ENCODE results near the gene ITGB3.
"Not testable (repeated sequence)": the region's sequence is repeated elsewhere in the genome, so short reads cannot be mapped to it uniquely, and the experiment has no call there.

The ITGB3 gene

GRCh38 chr17:47208744-47209488 is 44.7 kb upstream of the ITGB3 start, which contains the start of gene MYL4:
TSS of gene MYL4 (plus strand) at chr17:47209348. CDS start at chr17:47209423, 75 bp downstream.
- DNase-seq (ENCODE audit: low read depth) = no peak
- H3K4me3 ChIP-seq (ENCODE audit: low read length) = no peak within 1 kb of the TSS
- TF ChIP-seq CTCF (IDR thresholded peaks at IDR 0.05; ENCODE audit: insufficient read depth, low read depth, low read length, missing control alignments) = no peak

- TF ChIP-seq CTCF (IDR thresholded peaks at IDR 0.05; ENCODE audit: insufficient read depth, low read depth, low read length, missing control alignments) = no peak
- no peak overlapping the region for H3K4me3 ChIP-seq (ENCODE audit: low read length)
- DNase-seq (ENCODE audit: low read depth) = no peak
Observed at GRCh38 chr17:47209499-47209898, 44.1 kb upstream of the ITGB3 start.

- DNase-seq (ENCODE audit: low read depth) = no peak
- no peak for TF ChIP-seq CTCF (IDR thresholded peaks at IDR 0.05; ENCODE audit: insufficient read depth, low read depth, low read length, missing control alignments)
- no peak overlapping the region for H3K4me3 ChIP-seq (ENCODE audit: low read length)
Observed at GRCh38 chr17:47210105-47210504, 43.5 kb upstream of the ITGB3 start.

- DNase-seq (ENCODE audit: low read depth) = no peak
- no peak for TF ChIP-seq CTCF (IDR thresholded peaks at IDR 0.05; ENCODE audit: insufficient read depth, low read depth, low read length, missing control alignments)
- no peak overlapping the region for H3K4me3 ChIP-seq (ENCODE audit: low read length)
Observed at GRCh38 chr17:47210779-47211178, 42.8 kb upstream of the ITGB3 start.

GRCh38 chr17:47212458-47212857 is 41.2 kb upstream of the ITGB3 start:
- no peak for DNase-seq (ENCODE audit: low read depth)
- no peak overlapping the region for H3K4me3 ChIP-seq (ENCODE audit: low read length)
- no peak for TF ChIP-seq CTCF (IDR thresholded peaks at IDR 0.05; ENCODE audit: insufficient read depth, low read depth, low read length, missing control alignments)

GRCh38 chr17:47213540-47213939 is 40.1 kb upstream of the ITGB3 start:
- no peak for DNase-seq (ENCODE audit: low read depth)
- H3K4me3 ChIP-seq (ENCODE audit: low read length) = no peak overlapping the region
- TF ChIP-seq CTCF (IDR thresholded peaks at IDR 0.05; ENCODE audit: insufficient read depth, low read depth, low read length, missing control alignments) = no peak

- no peak for TF ChIP-seq CTCF (IDR thresholded peaks at IDR 0.05; ENCODE audit: insufficient read depth, low read depth, low read length, missing control alignments)
- H3K4me3 ChIP-seq (ENCODE audit: low read length) = no peak overlapping the region
- DNase-seq (ENCODE audit: low read depth) = no peak
Observed at GRCh38 chr17:47214931-47215330, 38.7 kb upstream of the ITGB3 start.

GRCh38 chr17:47216821-47217220 is 36.8 kb upstream of the ITGB3 start:
- DNase-seq (ENCODE audit: low read depth); H3K4me3 ChIP-seq (ENCODE audit: low read length): not testable (repeated sequence)

GRCh38 chr17:47217279-47217678 is 36.3 kb upstream of the ITGB3 start:
- not testable (repeated sequence) for DNase-seq (ENCODE audit: low read depth); H3K4me3 ChIP-seq (ENCODE audit: low read length)
